ENCODE results near the gene SRGAP2.
"Not testable (repeated sequence)": the region's sequence is repeated elsewhere in the genome, so short reads cannot be mapped to it uniquely, and the experiment has no call there.

DNA sequence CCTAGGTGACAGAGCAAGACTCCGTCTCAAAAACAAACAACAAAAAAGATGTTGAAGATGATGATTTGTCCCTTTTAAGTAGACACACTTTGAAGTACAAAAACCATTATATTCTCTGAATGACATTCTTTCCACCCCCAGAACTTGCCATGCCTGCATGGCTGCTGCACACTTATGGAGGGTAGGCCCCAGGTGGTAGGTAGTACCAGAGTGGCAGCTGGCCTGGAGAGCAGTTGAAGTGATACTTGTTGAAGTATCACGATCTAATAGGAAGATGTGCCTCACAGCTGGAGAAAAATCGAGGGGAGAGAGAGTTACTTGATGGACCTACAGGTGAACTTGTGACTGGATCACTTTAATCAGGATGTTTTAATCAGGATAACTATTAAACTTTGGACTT lies 14.9 kb downstream of the SRGAP2 start:
- TF ChIP-seq, protein P1, sequence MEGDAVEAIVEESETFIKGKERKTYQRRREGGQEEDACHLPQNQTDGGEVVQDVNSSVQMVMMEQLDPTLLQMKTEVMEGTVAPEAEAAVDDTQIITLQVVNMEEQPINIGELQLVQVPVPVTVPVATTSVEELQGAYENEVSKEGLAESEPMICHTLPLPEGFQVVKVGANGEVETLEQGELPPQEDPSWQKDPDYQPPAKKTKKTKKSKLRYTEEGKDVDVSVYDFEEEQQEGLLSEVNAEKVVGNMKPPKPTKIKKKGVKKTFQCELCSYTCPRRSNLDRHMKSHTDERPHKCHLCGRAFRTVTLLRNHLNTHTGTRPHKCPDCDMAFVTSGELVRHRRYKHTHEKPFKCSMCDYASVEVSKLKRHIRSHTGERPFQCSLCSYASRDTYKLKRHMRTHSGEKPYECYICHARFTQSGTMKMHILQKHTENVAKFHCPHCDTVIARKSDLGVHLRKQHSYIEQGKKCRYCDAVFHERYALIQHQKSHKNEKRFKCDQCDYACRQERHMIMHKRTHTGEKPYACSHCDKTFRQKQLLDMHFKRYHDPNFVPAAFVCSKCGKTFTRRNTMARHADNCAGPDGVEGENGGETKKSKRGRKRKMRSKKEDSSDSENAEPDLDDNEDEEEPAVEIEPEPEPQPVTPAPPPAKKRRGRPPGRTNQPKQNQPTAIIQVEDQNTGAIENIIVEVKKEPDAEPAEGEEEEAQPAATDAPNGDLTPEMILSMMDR (IDR thresholded peaks at IDR 0.05; ENCODE audit: insufficient read depth, low read length) = not testable (repeated sequence)
- TF ChIP-seq, protein P2, sequence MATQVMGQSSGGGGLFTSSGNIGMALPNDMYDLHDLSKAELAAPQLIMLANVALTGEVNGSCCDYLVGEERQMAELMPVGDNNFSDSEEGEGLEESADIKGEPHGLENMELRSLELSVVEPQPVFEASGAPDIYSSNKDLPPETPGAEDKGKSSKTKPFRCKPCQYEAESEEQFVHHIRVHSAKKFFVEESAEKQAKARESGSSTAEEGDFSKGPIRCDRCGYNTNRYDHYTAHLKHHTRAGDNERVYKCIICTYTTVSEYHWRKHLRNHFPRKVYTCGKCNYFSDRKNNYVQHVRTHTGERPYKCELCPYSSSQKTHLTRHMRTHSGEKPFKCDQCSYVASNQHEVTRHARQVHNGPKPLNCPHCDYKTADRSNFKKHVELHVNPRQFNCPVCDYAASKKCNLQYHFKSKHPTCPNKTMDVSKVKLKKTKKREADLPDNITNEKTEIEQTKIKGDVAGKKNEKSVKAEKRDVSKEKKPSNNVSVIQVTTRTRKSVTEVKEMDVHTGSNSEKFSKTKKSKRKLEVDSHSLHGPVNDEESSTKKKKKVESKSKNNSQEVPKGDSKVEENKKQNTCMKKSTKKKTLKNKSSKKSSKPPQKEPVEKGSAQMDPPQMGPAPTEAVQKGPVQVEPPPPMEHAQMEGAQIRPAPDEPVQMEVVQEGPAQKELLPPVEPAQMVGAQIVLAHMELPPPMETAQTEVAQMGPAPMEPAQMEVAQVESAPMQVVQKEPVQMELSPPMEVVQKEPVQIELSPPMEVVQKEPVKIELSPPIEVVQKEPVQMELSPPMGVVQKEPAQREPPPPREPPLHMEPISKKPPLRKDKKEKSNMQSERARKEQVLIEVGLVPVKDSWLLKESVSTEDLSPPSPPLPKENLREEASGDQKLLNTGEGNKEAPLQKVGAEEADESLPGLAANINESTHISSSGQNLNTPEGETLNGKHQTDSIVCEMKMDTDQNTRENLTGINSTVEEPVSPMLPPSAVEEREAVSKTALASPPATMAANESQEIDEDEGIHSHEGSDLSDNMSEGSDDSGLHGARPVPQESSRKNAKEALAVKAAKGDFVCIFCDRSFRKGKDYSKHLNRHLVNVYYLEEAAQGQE (IDR thresholded peaks at IDR 0.05; ENCODE audit: insufficient replicate concordance, low read depth) = not testable (repeated sequence)
- TF ChIP-seq GABPA (IDR thresholded peaks at IDR 0.05; ENCODE audit: low read depth); POLR2AphosphoS5 (IDR thresholded peaks at IDR 0.05; ENCODE audit: low read depth); SPI1 (IDR thresholded peaks at IDR 0.05; ENCODE audit: borderline replicate concordance, low read depth): not testable (repeated sequence)
